Gastrocnemius medialis (tissue), 4 donors: ENCODE data around the gene RCAN3.

Experiments used
- CTCF ChIP-seq, 5 experiments: fragments of 450-650 bp in 3 of 5; fragments of 200-600 bp in 2 of 5; sonication (generic) in 2 of 5; IDR thresholded peaks in 4 of 5; conservative IDR thresholded peaks in 1 of 5; 1 replicate in 4 of 5; 2 replicates in 1 of 5; pipeline ENCODE4 v1.5.1; 2016 to 2019; ENCODE audit warnings: antibody characterized with exemption in 5 of 5, mild to moderate bottlenecking in 3 of 5, moderate library complexity in 3 of 5
- POLR2A ChIP-seq, 2 donors: fragments of 450-650 bp; IDR thresholded peaks; one replicate each; pipeline ENCODE4 v1.6.1; 2017; ENCODE audit warnings: antibody characterized with exemption in 2 of 2, mild to moderate bottlenecking in 2 of 2, moderate library complexity in 2 of 2

DNA sequence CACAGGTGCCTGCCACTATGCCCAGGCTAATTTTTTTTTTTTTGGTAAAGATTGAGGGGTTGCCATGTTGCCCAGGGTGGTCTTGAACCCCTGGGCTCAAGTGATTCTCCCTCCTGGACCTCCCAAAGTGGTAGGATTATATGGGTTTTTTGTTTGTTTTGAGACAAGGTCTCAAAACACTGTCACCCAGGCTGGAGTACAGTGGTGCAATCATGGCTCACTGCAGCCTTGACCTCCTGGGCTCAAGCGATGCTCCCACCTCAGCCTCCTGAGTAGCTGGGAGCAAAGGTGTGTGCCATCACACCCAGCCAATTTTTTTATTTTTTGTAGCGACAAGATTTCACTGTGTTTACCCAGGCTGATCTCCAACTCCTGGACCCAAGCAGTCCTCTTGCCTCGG lies 8.9 kb upstream of the RCAN3 start:
- TF ChIP-seq CTCF (IDR thresholded peaks at IDR 0.05 in 4 of 5, conservative IDR thresholded peaks at IDR 0.05 in 1 of 5) (no peak), POLR2A (IDR thresholded peaks at IDR 0.05) (no peak)
